Activated B cell treated with CpG ODN at 0.5 μM for 24 hours (primary cell): ENCODE results near the gene RNF208. TPM values are rescaled to one million over a fixed set of nuclear protein-coding genes. Genes with fewer than 3 reads are reported as not detected.

ENCODE experiments used
- ATAC-seq: fragments of 200-7000 bp; cut with Tn5 transposase; one replicate; pipeline ENCODE4 v1.10.0; 2021; ENCODE audit warnings: low read depth, mild to moderate bottlenecking, moderate library complexity
- CTCF ChIA-PET: fragments of 350-600 bp; sonication (Branson Sonifier 250); formaldehyde crosslinking; loops from one replicate; lab custom pipeline; 2021; ENCODE audit warnings: antibody characterized with exemption; lab: Charles Lee
- POLR2A ChIA-PET: fragments of 350-600 bp; sonication (Branson Sonifier 250); formaldehyde crosslinking; loops from one replicate; lab custom pipeline; 2021; ENCODE audit warnings: antibody characterized with exemption; lab: Charles Lee
- DNase-seq: peaks from one replicate; pipeline ENCODE4 v3.0.0; 2022
- H3K27ac Mint-ChIP-seq: one replicate; pipeline ENCODE4 v1.8.0; 2020; ENCODE audit warnings: mixed read lengths
- H3K27me3 Mint-ChIP-seq: one replicate; pipeline ENCODE4 v1.8.0; 2021; ENCODE audit warnings: mixed read lengths
- H3K36me3 Mint-ChIP-seq: one replicate; pipeline ENCODE4 v1.8.0; 2021; ENCODE audit warnings: low read depth, mixed read lengths
- H3K4me1 Mint-ChIP-seq: one replicate; pipeline ENCODE4 v1.8.0; 2021; ENCODE audit warnings: mixed read lengths
- H3K4me3 Mint-ChIP-seq: one replicate; pipeline ENCODE4 v1.8.0; 2020; ENCODE audit warnings: mild to moderate bottlenecking, mixed read lengths
- H3K9me3 Mint-ChIP-seq: one replicate; pipeline ENCODE4 v1.8.0; 2020; ENCODE audit warnings: mixed read lengths
- intact Hi-C: fragments of 100-400 bp; cut with micrococcal nuclease; formaldehyde crosslinking; loops from one replicate; pipeline ENCODE4 v1.15.1; 2024
- total RNA-seq: library from RNA; stranded (reverse); gene quantifications from 2 replicates; pipeline ENCODE4 v1.2.3, GENCODE V29; 2022
- TF ChIP-seq, protein P1 (sequence below): fragments of 200-600 bp; IDR thresholded peaks from one replicate; pipeline ENCODE4 v1.8.0; 2022; ENCODE audit warnings: antibody characterized with exemption, mild to moderate bottlenecking

The RNF208 gene
- total RNA-seq, 1 donor from 2014 or later, result 1.1 TPM

DNA sequence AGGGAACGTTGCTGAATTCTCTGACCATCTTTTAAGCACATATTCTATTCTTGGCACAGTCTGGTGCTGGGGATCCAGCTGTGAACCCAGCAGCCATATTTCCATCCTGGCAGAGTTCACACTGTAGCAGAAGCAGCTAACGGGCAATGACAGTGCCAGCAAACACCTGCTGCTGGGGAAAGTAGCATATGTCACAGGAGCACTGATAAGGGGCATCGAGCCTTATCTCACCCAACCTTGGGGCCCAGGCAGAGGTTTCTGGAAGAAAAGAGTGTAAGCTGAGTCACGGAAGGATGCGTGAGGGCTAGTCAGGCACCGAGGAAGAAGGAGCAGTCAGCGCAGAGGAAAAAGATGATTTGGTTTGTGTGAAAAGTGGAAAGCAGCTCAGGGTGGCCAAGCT, 15.4 kb downstream of the RNF208 start:
- H3K9me3 Mint-ChIP-seq, result no peaks in the 10 kb centered on the region
- intact Hi-C loops, result no loop called here
- H3K4me1 Mint-ChIP-seq, result peaks cover 45% of the 10 kb centered on the region
- ChIA-PET POLR2A (interaction anchor here (1.1 to 5.3 kb wide), 4 partner anchors 10 to 77 kb away, joined by 4 to 46 read pairs (median 8); partner anchors contain the start of genes ANAPC2, RNF208 and SSNA1), CTCF (no interaction called here)
- peak overlapping the region; percentile 83 for H3K27ac Mint-ChIP-seq
- no peak for DNase-seq
- H3K4me3 Mint-ChIP-seq, result peak overlapping the region; percentile 92
- H3K27me3 Mint-ChIP-seq, result no peaks in the 10 kb centered on the region
- TF ChIP-seq, protein P1, sequence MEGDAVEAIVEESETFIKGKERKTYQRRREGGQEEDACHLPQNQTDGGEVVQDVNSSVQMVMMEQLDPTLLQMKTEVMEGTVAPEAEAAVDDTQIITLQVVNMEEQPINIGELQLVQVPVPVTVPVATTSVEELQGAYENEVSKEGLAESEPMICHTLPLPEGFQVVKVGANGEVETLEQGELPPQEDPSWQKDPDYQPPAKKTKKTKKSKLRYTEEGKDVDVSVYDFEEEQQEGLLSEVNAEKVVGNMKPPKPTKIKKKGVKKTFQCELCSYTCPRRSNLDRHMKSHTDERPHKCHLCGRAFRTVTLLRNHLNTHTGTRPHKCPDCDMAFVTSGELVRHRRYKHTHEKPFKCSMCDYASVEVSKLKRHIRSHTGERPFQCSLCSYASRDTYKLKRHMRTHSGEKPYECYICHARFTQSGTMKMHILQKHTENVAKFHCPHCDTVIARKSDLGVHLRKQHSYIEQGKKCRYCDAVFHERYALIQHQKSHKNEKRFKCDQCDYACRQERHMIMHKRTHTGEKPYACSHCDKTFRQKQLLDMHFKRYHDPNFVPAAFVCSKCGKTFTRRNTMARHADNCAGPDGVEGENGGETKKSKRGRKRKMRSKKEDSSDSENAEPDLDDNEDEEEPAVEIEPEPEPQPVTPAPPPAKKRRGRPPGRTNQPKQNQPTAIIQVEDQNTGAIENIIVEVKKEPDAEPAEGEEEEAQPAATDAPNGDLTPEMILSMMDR, result no peak
- peaks cover 26% of the 10 kb centered on the region for H3K36me3 Mint-ChIP-seq
- no peak for ATAC-seq

DNA sequence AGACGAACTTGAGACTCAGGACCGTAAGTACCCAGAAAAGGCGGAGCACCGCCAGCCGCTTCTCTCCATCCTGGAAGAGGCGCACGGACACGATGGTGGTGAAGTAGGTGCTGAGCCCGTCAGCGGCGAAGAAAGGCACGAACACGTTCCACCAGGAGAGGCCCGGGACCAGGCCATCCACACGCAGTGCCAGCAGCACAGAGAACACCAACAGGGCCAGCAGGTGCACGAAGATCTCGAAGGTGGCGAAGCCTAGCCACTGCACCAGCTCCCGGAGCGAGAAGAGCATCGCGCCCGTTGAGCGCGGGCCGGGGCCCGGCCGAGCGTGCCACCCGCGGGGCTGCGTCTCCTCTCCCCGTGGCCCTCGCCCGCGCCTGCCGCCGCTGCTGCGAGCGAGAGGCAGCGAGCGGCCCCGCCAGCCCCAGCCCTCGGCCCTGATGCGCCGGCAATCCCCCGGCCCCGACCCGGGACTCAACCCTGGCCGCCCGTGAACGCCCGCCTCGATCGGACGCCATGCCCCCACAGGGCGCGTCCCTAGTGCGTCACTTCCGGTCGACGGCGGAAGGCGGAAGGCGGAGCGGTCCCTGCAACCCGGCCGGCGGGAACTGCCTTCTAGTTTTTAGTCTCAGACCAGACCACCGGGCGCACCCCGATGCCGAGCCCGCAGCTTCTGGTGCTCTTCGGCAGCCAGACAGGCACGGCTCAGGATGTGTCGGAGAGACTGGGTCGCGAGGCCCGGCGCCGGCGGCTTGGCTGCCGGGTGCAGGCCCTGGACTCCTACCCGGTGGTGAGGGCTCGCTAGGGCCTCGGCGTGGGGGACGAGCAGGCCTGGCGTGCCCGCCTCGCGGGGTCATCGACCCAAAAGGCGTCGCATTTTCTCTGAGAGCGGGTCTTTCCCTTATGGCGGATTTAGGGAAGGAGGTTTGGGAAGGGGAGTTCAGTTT, 16.6 kb downstream of the RNF208 start, which contains the start of the genes NDOR1 and TMEM203:
NDOR1 (plus strand) TSS at position 575 of the 944 bp plus-strand sequence; CDS start at position 653, 78 bp downstream.
TMEM203 (minus strand) TSS at position 523 of the 944 bp plus-strand sequence; CDS start at position 289, 234 bp downstream.
- Mint-ChIP-seq H3K27ac (peak within 1 kb of the TSS; percentile 90), H3K4me1 (peaks cover 54% of the 10 kb centered on the region), H3K27me3 (no peaks in the 10 kb centered on the region), H3K36me3 (peaks cover 26% of the 10 kb centered on the region), H3K9me3 (no peaks in the 10 kb centered on the region), H3K4me3 (peak within 1 kb of the TSS; percentile 92)
- ATAC-seq, result peak; percentile 41
- TF ChIP-seq, protein P1, result no peak
- POLR2A ChIA-PET, result interaction anchor here (0.6 to 5.3 kb wide), 12 partner anchors 11 to 119 kb away, joined by 3 to 46 read pairs (median 4); partner anchors contain the start of genes MAN1B1, RNF208, RNF224 and SSNA1
- intact Hi-C loops, result loop anchor here (1.0 kb wide), 3 partner anchors 17 to 36 kb away; partner anchors contain the start of genes ANAPC2, SSNA1 and TUBB4B
- CTCF ChIA-PET, result interaction anchor here (1.1 to 1.8 kb wide), 3 partner anchors 17 to 31 kb away, joined by 3 to 5 read pairs (median 4); partner anchors contain the start of genes ANAPC2, RNF224 and SSNA1
- DNase-seq, result peak; percentile 96

DNA sequence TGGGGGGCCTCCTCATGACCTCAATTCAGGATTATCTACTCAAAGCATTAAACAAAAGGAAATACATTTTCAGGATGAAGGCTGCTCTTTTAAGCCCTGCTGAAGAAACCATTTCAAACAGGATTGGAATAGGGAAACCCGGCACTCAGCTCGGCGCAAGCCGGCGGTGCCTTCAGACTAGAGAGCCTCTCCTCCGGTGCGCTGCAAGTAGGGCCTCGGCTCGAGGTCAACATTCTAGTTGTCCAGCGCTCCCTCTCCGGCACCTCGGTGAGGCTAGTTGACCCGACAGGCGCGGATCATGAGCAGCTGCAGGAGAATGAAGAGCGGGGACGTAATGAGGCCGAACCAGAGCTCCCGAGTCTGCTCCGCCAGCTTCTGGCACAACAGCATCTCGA, 17.3 kb downstream of the RNF208 start:
- intact Hi-C loops, result loop anchor here (1.0 kb wide), 3 partner anchors 16 to 37 kb away; partner anchors contain the start of genes ANAPC2, SSNA1 and TUBB4B
- Mint-ChIP-seq H3K27me3 (no peaks in the 10 kb centered on the region), H3K27ac (peak overlapping the region; percentile 90), H3K4me3 (peak overlapping the region; percentile 92), H3K4me1 (peaks cover 54% of the 10 kb centered on the region), H3K9me3 (no peaks in the 10 kb centered on the region), H3K36me3 (peaks cover 24% of the 10 kb centered on the region)
- DNase-seq (no peak), ATAC-seq (no peak)
- ChIA-PET CTCF (interaction anchor here (1.3 to 1.8 kb wide), 2 partner anchors 16 to 22 kb away, joined by 4 to 5 read pairs; partner anchors contain the start of genes ANAPC2, RNF224 and SSNA1), POLR2A (interaction anchor here (0.6 to 5.3 kb wide), 9 partner anchors 15 to 118 kb away, joined by 3 to 46 read pairs (median 5); partner anchors contain the start of genes MAN1B1, RNF208, RNF224 and SSNA1)
- TF ChIP-seq, protein P1, result no peak

DNA sequence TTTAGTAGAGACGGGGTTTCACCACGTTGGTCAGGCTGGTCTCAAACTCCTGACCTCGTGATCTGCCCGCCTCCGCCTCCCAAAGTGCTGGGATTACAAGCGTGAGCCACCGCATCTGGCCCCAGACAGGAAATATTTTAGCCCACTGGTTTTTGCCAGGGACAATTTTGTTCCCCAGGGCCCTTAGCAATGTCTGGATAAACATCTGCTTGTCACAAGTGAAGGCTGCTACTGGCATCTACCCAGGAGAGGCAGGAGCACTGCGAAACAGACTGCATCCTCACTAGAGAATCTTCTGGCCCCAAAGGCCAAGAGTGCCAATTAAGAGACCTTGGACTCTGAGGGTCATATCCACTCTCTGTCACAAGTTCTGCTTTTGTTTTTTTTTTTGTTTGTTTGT, 19.1 kb downstream of the RNF208 start:
- POLR2A ChIA-PET, result interaction anchor here (0.7 to 3.8 kb wide), 4 partner anchors 14 to 75 kb away, joined by 5 to 53 read pairs (median 28); partner anchors contain the start of genes ANAPC2, RNF208 and SSNA1
- ATAC-seq, result no peak
- CTCF ChIA-PET, result interaction anchor here (2.6 kb wide), 1 partner anchor 14 kb away, joined by 10 read pairs; the partner anchor contains the start of genes ANAPC2 and SSNA1
- no peak for DNase-seq
- no peak overlapping the region for H3K27ac Mint-ChIP-seq
- H3K9me3 Mint-ChIP-seq, result no peaks in the 10 kb centered on the region
- no peak overlapping the region for H3K4me3 Mint-ChIP-seq
- no peaks in the 10 kb centered on the region for H3K27me3 Mint-ChIP-seq
- peaks cover 15% of the 10 kb centered on the region for H3K36me3 Mint-ChIP-seq
- H3K4me1 Mint-ChIP-seq, result peaks cover 60% of the 10 kb centered on the region
- intact Hi-C loops, result no loop called here
- TF ChIP-seq, protein P1, result no peak
